NT2/D1 (cell line): ENCODE results near the gene ICAM3.

ENCODE experiments used
- DNase-seq: peaks from one replicate; pipeline ENCODE4 v3.0.0-alpha.2; 2011; ENCODE audit warnings: low read depth, low spot score
- H3K27me3 ChIP-seq: 2 replicates; pipeline ENCODE4 v1.6.0; 2011; ENCODE audit warnings: mild to moderate bottlenecking; ENCODE audit not compliant: insufficient read length, insufficient read depth
- H3K36me3 ChIP-seq: 2 replicates; pipeline ENCODE4 v1.6.1; 2011; ENCODE audit warnings: mild to moderate bottlenecking, low read length, mixed read lengths; ENCODE audit not compliant: insufficient read depth, insufficient read length
- H3K4me1 ChIP-seq: 2 replicates; pipeline ENCODE4 v1.5.1; 2011; ENCODE audit not compliant: insufficient read depth, insufficient read length
- H3K4me3 ChIP-seq: 2 replicates; pipeline ENCODE4 v1.5.1; 2011; ENCODE audit warnings: low read depth; ENCODE audit not compliant: insufficient read length
- H3K9ac ChIP-seq: 2 replicates; pipeline ENCODE4 v1.6.0; 2011; ENCODE audit warnings: low read depth; ENCODE audit not compliant: insufficient read length
- H3K9me3 ChIP-seq: 2 replicates; pipeline ENCODE4 v1.5.1; 2011; ENCODE audit warnings: mild to moderate bottlenecking, low read length; ENCODE audit not compliant: insufficient read depth
- SUZ12 ChIP-seq: IDR thresholded peaks from 2 replicates; pipeline ENCODE4 v1.6.1; 2011; ENCODE audit not compliant: insufficient read length, insufficient read depth; ENCODE audit errors: extremely low read depth
- YY1 ChIP-seq: IDR thresholded peaks from 2 replicates; pipeline ENCODE4 v1.6.1; 2011; ENCODE audit not compliant: insufficient read length, insufficient read depth
- ZNF274 ChIP-seq: IDR thresholded peaks from 2 replicates; pipeline ENCODE4 v1.6.1; 2011; ENCODE audit warnings: mild to moderate bottlenecking, low read depth, low read length

The ICAM3 gene

DNA sequence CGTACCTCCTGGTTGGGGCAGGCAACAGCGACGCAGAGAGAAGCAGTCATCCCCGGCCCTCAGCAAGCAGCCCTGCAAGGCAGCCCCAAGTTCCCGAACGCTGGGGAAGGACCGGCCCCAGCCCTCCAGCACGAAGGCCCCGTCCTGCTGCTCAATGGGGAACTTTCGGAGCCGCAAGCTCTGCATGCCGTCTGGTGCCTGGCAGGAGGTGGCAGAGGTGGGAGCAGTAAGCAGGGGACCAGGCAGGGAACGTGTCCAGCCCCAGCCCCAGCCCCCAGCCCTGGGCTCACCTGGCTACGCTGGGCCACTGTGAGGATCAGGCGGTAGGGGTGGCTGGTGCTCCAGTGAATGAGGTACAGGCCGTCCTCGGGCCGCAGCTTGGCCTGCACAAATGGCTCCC, 22.8 kb upstream of the ICAM3 start:
- H3K4me1 ChIP-seq = peaks cover 2% of the 10 kb centered on the region
- H3K27me3 ChIP-seq = no peaks in the 10 kb centered on the region
- H3K9ac ChIP-seq = no peak overlapping the region
- TF ChIP-seq YY1 (no peak), SUZ12 (no peak), ZNF274 (no peak)
- peaks cover 9% of the 10 kb centered on the region; the same call in 1 of the 2 replicates for H3K9me3 ChIP-seq
- H3K4me3 ChIP-seq = no peak overlapping the region
- DNase-seq = no peak
- peaks cover 84% of the 10 kb centered on the region for H3K36me3 ChIP-seq

DNA sequence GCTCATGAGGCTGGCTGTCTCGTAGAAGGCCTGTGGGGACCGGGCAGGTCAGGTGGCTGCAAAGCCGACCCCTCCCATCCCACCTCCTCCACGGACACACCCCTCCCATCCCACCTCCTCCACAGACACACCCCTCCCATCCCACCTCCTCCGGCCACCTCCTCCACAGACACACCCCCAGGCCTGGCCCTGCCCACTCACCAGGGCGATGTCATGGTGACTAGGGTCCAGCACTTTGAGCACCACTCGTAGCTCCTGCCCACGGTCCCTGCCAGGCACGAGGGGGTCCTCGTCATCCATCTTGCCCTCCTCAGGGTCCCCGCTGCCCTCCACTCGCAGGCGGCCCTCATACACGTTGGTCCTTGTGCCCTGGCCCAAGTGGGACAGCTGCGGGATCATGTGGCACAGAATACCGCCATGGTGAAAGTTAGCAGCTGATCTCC, 22.2 kb upstream of the ICAM3 start:
- Histone ChIP-seq H3K9me3 (peaks cover 9% of the 10 kb centered on the region; the same call in 1 of the 2 replicates), H3K4me3 (no peak overlapping the region), H3K36me3 (peaks cover 83% of the 10 kb centered on the region), H3K4me1 (peaks cover 2% of the 10 kb centered on the region), H3K9ac (no peak overlapping the region), H3K27me3 (no peaks in the 10 kb centered on the region)
- DNase-seq = no peak
- TF ChIP-seq YY1 (no peak), ZNF274 (no peak), SUZ12 (no peak)

DNA sequence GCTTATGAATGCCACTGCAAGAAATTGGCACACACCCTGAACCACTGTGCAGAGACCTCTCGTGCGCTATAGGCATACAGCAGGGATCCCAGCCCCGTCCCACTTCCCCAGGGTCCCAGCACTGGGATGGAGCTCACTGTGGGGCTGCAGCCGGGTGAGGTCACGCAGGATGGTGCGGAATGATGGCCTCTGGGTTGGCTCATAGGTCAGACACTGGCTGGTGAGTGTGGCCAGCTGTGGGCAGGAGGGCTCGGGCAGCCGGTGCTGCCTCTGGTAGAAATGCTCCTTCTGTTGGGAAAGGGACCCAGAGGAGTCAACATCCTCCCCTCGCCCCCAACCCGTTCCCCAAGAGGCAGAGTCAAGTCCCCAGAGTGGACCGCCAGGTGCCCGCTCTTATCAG, 17.0 kb upstream of the ICAM3 start:
- Histone ChIP-seq H3K9ac (no peak overlapping the region), H3K27me3 (no peaks in the 10 kb centered on the region), H3K4me1 (peaks cover 6% of the 10 kb centered on the region), H3K9me3 (no peaks in the 10 kb centered on the region), H3K36me3 (peaks cover 64% of the 10 kb centered on the region), H3K4me3 (no peak overlapping the region)
- no peak for DNase-seq
- TF ChIP-seq YY1 = no peak
- TF ChIP-seq SUZ12 = no peak
- TF ChIP-seq ZNF274 = no peak

DNA sequence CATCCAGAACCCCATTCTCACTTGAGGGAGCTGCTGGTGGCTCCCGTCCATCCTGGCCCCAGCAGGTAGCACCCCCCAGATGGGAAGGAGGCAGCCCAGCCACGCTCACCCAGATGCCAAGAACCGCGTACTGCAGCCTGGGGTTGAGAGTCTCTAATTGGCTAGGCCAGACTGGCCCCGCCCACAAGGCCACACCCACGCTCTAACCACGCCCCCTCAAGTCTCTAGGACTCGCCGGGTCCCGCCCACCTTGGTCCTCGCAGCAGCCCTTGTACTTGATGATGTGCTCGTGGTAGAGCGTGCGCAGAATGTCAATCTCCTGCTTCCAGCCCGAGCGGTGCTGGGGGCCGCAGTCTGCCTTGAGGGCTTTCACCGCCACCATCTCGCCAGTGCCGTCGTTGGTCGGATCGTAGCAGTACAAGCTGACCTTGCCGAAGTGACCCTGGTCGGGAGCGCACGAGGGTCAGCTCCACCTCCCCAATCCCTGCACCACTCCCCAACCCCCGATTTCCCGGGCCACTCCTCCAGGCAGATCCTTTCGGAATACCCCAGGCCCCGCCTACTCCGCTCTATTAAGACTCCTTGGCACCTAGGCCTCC, 14.5 kb upstream of the ICAM3 start:
- peak; percentile 89 for DNase-seq
- Histone ChIP-seq H3K9me3 (no peaks in the 10 kb centered on the region), H3K4me1 (peaks cover 6% of the 10 kb centered on the region), H3K9ac (peak overlapping the region; percentile 83), H3K36me3 (peaks cover 63% of the 10 kb centered on the region), H3K27me3 (no peaks in the 10 kb centered on the region), H3K4me3 (peak overlapping the region; percentile 46)
- no peak for TF ChIP-seq SUZ12
- TF ChIP-seq ZNF274 = no peak
- TF ChIP-seq YY1 = no peak

DNA sequence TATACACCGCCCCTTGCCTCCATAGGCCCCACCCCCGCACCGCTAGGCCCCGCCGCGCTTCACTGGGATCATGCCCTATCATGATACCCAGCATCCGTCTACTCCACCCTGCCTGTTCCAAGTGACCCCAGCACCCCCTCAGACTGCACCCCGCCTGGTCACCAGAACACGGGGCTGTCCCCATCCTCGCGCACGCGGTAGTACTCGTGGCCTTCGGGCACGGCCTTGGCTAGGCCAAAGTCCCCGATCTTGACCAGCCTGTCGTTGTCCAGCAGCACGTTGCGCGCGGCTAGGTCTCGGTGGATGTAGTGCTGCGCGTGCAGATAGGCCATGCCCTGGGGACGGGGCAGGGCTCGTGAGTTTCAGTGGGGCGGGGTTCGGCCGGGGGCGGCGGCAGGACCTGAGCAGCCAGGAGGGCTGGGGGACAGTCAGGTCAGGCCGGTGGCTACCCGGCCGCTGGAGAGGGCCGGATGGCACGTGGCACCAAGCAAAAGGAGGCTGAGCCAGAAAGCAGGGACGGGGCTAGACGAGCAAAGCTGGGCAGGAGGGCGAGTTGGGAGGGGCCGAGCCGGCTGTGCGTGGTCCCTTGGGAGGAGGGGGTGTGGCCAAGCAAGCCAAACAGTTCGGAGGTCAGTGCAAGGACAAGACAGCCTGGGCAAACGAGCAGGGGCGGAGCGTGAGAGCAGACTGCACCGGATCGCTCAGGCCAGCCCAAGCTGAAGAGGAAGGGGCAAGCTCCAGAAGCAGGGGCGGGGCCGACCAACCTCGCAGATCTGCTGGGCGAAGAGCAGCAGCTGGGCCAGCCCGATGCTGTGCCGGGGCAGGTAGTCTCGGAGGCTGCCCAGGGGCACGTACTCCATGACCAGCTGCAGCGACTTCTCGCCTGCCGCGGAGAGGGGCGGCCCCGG, 13.6 kb upstream of the ICAM3 start:
- Histone ChIP-seq H3K4me3 (peak overlapping the region; percentile 46), H3K4me1 (peaks cover 6% of the 10 kb centered on the region), H3K27me3 (no peaks in the 10 kb centered on the region), H3K9me3 (no peaks in the 10 kb centered on the region), H3K36me3 (peaks cover 57% of the 10 kb centered on the region), H3K9ac (peak overlapping the region; percentile 83)
- peak; percentile 57 for DNase-seq
- TF ChIP-seq YY1 = no peak
- TF ChIP-seq ZNF274 = no peak
- TF ChIP-seq SUZ12 = no peak

DNA sequence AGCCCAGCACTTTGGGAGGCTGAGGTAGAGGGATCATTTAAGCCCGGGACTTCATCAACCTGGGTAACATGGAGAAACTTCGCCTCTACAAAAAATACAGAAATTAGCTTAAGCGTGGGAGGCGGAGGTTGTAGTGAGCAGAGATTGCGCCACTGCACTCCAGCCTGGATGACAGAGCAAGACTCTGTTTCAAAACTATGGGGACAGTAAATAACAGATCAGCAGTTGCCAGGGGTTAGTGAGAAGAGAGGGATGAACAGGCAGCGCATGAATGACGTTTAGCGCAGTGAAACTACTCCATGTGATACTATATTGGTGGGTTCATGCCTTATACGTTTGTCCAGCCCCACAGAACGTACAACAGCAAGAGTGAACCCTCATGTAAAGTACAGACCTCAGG, 7.1 kb upstream of the ICAM3 start:
- Histone ChIP-seq H3K9me3 (no peaks in the 10 kb centered on the region), H3K4me1 (no peaks in the 10 kb centered on the region), H3K36me3 (peaks cover 18% of the 10 kb centered on the region), H3K9ac (no peak overlapping the region), H3K4me3 (no peak overlapping the region), H3K27me3 (no peaks in the 10 kb centered on the region)
- no peak for TF ChIP-seq ZNF274
- TF ChIP-seq SUZ12 = no peak
- TF ChIP-seq YY1 = no peak
- DNase-seq = no peak

DNA sequence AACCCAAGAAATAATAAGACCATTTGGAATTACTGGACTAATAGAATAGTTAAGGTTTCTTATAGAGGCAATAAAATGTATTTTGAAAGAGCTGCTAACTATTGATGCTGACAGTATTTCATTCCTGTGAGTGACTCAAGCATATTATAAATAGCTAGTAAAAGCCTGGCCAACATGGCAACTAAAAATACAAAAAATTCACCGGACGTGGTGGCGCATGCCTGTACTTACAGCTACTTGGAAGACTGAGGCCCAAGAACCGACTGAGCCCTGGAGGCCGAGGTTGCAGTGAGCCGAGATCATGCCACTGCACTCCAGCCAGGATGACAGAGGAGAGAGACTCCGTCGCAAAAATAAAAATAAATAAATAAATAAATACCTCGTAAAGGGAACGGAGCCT, 5.4 kb upstream of the ICAM3 start:
- TF ChIP-seq ZNF274 (no peak), SUZ12 (no peak), YY1 (no peak)
- DNase-seq = no peak
- Histone ChIP-seq H3K4me1 (no peaks in the 10 kb centered on the region), H3K9me3 (no peaks in the 10 kb centered on the region), H3K27me3 (no peaks in the 10 kb centered on the region), H3K36me3 (peaks cover 3% of the 10 kb centered on the region), H3K9ac (no peak overlapping the region), H3K4me3 (no peak overlapping the region)
